ENCODE data around the gene KLHL2. TPM values are rescaled to one million over a fixed set of nuclear protein-coding genes. Genes with fewer than 3 reads are reported as not detected.

KLHL2 gene
- total RNA-seq, 1 donor from 2014 or later, result 17.7 TPM

DNA sequence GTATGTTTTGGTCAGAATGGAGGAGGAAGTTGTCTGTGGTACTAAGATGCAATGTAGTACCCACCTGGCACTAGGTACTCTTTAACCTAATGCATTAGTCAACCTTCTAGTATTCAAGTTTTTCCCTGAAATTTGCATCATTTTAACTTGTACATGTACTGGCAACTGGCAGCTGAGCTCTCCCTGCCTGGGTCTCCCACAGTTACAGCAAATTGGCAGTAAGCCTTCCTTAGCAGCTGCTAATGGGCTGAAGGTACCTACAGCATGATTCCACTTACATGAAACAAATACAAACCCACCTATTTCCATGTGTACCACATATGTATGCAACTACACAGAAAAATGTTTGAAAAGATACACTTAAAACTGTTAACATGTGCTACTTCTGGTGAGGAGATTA is 8.1 kb upstream of the KLHL2 start:
- no peaks in the 10 kb centered on the region for H3K27me3 ChIP-seq (ENCODE audit: control insufficient read depth, insufficient read depth, low read length)
- no peak overlapping the region for H3K4me3 ChIP-seq (ENCODE audit: low read depth, low read length)
- DNase-seq (ENCODE audit: low read depth), result no peak
- no peaks in the 10 kb centered on the region for H3K36me3 ChIP-seq (ENCODE audit: control insufficient read depth, insufficient read depth, low read length)
- TF ChIP-seq CTCF (IDR thresholded peaks at IDR 0.05; ENCODE audit: insufficient read depth, low read length, poor library complexity, severe bottlenecking), result no peak

DNA sequence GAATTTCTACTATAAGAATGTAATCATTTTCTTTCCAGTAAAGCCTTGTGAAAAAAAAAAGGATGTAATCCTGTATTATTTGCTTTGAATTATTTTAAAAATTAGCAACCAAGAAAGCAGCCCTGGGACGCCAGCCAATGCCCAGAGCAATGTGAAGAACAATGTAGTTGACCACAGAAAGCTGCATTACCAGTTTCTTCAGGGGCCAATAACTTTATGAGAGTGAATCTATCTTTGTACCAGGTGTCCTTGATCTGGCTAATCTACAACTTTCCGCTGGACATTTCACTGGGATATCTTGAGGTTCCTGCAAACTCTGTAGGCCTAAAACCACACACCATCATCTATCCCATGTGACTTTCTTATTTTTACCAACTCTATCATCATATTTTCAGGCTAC is 7.6 kb upstream of the KLHL2 start:
- H3K36me3 ChIP-seq (ENCODE audit: control insufficient read depth, insufficient read depth, low read length), result no peaks in the 10 kb centered on the region
- TF ChIP-seq CTCF (IDR thresholded peaks at IDR 0.05; ENCODE audit: insufficient read depth, low read length, poor library complexity, severe bottlenecking), result no peak
- no peak for DNase-seq (ENCODE audit: low read depth)
- H3K27me3 ChIP-seq (ENCODE audit: control insufficient read depth, insufficient read depth, low read length), result no peaks in the 10 kb centered on the region
- no peak overlapping the region for H3K4me3 ChIP-seq (ENCODE audit: low read depth, low read length)

DNA sequence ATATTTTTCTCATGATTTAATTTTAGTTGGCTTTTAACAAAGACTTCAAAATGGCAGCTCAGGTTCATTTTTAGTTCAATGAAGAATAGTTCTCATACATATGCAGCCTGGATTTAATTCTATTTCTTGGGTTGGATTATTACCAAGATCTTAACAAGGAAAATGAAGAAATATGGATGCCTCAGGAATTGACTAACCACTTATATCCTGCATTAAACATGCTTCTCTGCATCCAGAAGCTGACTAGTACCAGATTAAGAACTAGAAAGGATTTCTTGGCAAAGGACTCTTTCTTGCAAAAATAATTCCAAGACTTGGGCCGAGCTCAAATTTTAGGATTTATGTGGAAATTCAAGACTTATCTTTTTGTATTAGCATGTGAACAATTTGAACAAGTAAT is 5.6 kb upstream of the KLHL2 start:
- no peak overlapping the region for H3K4me3 ChIP-seq (ENCODE audit: low read depth, low read length)
- no peaks in the 10 kb centered on the region for H3K36me3 ChIP-seq (ENCODE audit: control insufficient read depth, insufficient read depth, low read length)
- H3K27me3 ChIP-seq (ENCODE audit: control insufficient read depth, insufficient read depth, low read length), result no peaks in the 10 kb centered on the region
- TF ChIP-seq CTCF (IDR thresholded peaks at IDR 0.05; ENCODE audit: insufficient read depth, low read length, poor library complexity, severe bottlenecking), result no peak
- no peak for DNase-seq (ENCODE audit: low read depth)

- no peak for DNase-seq (ENCODE audit: low read depth)
- Histone ChIP-seq H3K27me3 (ENCODE audit: control insufficient read depth, insufficient read depth, low read length) (no peaks in the 10 kb centered on the region), H3K4me3 (ENCODE audit: low read depth, low read length) (no peak overlapping the region), H3K36me3 (ENCODE audit: control insufficient read depth, insufficient read depth, low read length) (no peaks in the 10 kb centered on the region)
- no peak for TF ChIP-seq CTCF (IDR thresholded peaks at IDR 0.05; ENCODE audit: insufficient read depth, low read length, poor library complexity, severe bottlenecking)
Measured at GRCh38 chr4:165203541-165204461, 3.6 kb upstream of the KLHL2 start.

DNA sequence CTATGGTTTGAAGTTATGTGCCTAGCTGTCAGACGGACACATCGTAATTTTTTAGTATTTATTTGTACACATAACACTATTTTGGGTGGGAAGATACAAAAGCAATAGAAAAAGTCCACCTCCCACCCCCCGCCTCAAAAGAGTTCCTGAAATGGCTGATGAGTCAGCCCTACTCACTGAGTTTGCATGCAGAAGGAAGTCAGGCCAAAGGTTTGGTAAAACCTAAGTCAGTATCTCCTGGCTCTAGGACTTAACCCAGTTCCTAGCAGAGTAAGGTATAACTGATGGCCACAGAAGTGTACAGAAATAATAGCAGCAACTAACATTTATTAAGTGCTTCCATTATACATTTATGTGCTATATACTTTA is 2.9 kb upstream of the KLHL2 start:
- TF ChIP-seq CTCF (IDR thresholded peaks at IDR 0.05; ENCODE audit: insufficient read depth, low read length, poor library complexity, severe bottlenecking), result no peak
- DNase-seq (ENCODE audit: low read depth), result no peak
- Histone ChIP-seq H3K36me3 (ENCODE audit: control insufficient read depth, insufficient read depth, low read length) (no peaks in the 10 kb centered on the region), H3K4me3 (ENCODE audit: low read depth, low read length) (no peak overlapping the region), H3K27me3 (ENCODE audit: control insufficient read depth, insufficient read depth, low read length) (no peaks in the 10 kb centered on the region)

- no peak for DNase-seq (ENCODE audit: low read depth)
- peak overlapping the region; percentile 73 for H3K4me3 ChIP-seq (ENCODE audit: low read depth, low read length)
- H3K36me3 ChIP-seq (ENCODE audit: control insufficient read depth, insufficient read depth, low read length), result no peaks in the 10 kb centered on the region
- TF ChIP-seq CTCF (IDR thresholded peaks at IDR 0.05; ENCODE audit: insufficient read depth, low read length, poor library complexity, severe bottlenecking), result no peak
- H3K27me3 ChIP-seq (ENCODE audit: control insufficient read depth, insufficient read depth, low read length), result no peaks in the 10 kb centered on the region
Measured at GRCh38 chr4:165207016-165207430, 338 bp upstream of the KLHL2 start.

Measured in kidney epithelial cell (primary cell).